RPMI8226 (cell line): ENCODE data around the gene WRNIP1.

Source experiments
- DNase-seq: peaks from one replicate; pipeline ENCODE4 v3.0.0-alpha.2; 2015

Gene WRNIP1

DNA sequence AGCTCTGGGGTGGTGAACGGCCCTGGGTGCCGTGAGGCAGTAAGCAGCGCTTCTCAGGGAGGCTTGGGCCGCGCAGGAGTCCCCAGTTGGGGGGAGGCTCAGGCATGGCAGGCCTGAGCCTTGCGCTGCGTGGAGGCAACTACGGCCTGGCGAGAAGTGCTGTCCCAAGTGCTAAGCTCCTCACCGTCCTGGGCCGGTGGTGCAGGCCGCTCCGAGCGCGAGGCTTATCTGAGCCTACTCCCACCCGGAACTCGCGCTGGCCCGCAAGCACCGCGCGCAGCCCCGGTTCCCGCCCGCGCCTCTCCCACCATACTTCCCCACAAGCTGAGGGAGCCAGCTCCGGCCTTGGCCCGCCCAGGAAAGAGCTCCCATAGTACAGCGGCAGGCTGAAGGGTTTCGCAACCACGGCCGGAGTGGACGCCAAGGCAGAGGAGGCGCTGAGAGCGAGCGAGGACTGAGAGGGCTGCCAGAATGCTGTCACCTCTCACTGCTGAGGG, 1.8 kb upstream of the WRNIP1 start:
- no peak for DNase-seq

DNA sequence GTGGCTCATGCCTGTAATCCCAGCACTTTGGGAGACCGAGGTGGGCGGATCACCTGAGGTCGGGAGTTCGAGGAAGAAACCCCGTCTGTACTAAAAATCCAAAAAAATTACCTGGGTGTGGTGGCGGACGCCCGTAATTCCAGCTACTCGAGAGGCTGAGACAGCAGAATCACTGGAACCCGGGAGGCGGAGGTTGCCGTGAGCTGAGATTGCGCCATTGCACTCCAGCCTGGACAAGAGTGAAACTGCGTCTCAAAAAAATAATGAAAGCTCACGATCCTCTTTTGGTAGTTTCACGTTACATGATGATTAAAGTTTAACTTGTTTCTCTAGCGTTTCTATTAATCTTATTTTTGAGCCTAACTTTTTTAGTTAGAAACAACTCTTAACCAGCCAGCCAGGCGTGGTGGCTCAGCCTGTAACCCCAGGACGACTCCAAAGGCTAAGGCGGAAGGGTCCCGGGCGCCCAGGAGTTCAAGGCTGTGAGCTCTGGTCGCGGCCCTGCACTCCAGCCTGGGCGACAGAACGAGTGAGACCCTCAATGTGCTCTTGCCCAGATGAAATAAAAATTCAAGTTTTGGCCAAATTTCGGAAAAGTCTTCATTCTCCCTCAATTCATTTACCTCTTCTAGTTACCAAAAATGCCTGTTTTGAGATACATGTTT, 1.2 kb upstream of the WRNIP1 start:
- DNase-seq: no peak

DNA sequence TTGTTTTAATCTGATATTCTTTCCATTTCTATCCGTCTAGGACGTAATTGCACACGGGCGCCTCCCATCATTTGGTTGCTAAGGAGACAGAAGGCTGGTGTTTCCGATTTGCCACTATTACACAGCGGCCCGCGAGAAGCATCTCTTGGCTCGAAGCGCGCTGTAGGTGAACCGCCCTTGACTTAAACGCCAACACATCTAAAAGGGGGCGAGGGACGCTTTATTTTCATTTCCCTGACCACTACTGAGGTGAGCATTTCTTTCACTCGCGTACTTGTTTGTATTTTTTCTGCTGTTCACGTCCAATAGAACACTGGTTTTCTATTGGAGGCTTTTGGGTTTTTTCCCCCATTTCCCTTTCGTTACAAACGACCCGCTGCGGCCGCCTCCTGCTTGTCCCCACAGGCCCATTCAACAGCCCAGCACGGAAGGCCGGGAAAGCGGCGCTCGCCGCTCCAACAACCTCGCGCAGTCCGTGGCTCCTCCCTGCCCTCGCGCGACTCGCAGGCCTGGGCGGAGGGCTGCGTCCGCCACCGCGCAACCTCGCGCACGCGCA, 505 bp upstream of the WRNIP1 start:
- peak; percentile 80 for DNase-seq

GRCh38 chr6:2765896-2766766, 938 bp downstream of the WRNIP1 start:
- DNase-seq: peak; percentile 61

DNA sequence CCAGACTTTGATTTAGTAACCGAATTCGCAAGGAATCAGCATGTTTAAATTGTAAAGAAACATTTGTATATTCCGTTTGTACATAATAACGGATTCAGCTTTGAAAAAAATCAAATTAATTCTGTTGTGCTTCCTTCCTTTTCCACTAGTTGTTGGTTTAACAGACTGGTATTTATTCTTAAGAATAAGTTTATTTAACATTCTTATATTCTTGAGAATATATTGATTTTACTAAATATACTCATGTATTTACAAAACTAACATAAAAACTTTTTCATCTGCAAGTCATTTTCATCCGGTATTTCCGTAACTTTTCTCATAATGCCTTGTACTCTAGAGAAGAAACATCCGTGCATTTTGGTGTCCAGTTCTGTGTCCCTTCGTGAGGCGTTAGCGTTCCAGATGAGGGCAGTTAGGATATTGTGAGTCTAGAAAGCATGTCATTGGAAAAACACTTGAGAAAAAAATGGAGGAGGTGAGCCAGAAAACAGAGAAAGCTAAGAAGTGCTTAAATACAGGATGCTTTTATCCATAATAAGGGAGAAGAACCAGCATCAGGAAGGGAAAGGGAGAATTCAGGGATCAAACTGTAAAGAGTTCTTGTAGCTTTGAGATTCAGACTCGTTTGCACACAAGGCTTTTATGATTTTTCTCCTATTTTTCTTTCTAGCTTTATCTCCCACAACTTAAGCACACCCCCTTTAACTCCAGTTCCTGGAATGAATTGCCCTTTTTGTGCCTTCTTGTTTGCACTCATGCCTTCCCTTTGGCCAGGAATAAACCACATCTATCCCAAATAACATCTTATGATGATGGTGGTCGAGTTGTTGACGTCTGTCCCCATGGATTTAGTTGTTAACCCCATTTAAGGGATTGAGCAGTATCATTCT, 1.8 kb downstream of the WRNIP1 start:
- DNase-seq: peak; percentile 33

GRCh38 chr6:2767657-2768524, 2.7 kb downstream of the WRNIP1 start:
- no peak for DNase-seq

GRCh38 chr6:2768696-2769095, 3.5 kb downstream of the WRNIP1 start:
- no peak for DNase-seq

DNA sequence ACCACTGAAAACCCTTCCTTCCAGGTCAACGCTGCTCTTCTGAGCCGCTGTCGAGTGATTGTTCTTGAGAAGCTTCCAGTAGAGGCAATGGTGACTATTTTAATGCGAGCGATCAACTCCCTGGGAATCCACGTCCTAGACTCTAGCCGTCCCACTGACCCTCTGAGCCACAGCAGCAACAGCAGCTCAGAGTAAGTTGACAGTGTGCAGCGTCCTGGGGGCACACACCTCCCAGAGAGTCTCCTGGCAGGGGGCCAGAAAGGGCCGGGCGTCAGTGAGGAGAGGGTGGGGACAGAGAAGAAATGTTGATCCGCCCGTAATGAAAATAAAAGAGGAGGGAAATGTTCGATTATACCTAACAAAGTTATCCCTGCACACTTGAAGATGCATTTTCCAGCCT, 5.0 kb downstream of the WRNIP1 start:
- DNase-seq: no peak

DNA sequence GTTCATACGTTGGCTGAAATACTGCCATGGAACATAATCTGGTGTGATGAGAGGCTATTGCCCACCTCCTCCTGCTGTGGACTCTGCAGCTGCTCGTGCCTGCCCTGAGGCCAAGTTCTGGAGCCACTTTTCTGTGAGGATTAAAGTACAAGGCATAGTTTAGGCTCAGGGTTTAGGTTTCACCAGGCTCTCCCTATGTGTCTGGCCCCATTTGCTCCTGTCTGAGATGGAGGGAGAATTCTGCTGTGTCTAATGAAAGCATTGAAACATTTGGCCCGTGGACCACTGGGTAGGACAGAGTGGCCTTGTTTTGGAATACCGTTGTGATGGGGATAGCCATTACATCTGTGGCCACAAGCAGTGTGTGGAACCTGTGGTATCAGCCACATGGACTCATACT, 5.9 kb downstream of the WRNIP1 start:
- DNase-seq: no peak

- DNase-seq: no peak
Observed at GRCh38 chr6:2772840-2773239, 7.6 kb downstream of the WRNIP1 start.

DNA sequence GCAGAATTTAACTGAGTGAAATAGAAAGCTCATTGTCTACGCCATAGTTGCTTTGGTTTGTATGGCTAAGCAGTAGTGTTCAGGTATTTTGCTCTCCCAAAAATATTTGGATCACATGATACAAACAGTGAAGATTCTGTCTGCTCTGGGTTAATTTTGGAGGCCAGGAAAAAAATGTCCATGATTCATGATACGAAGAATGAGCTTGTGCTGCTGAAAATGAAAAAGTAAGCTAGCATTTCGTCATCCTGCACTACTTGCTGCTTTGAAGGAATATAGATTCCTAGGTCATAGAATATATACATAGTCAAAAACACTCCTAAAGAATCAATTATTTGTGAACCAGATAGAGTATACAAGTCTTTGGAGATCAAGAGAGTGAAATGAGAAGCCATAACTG, 8.3 kb downstream of the WRNIP1 start:
- DNase-seq: no peak

DNA sequence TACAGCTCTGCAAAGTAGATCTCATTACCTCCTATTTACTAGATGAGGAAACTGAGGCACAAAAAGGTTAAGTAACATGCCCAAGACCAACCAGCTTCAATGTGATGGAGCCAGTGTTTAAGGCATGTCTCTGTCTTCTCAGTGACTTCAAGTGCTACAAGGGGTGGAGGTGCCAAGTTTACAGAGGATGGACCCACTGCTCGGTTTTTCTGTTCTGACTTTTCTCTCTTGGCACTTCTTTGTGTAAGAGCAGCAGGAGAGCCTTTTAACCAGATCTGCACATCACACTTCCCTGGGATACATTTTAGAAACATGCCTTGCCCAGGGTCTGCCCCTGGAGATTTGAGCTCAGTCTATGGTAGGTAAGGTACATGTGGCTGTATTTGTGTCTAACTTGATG, 9.8 kb downstream of the WRNIP1 start:
- no peak for DNase-seq

- no peak for DNase-seq
Observed at GRCh38 chr6:2777249-2777648, 12.1 kb downstream of the WRNIP1 start.

DNA sequence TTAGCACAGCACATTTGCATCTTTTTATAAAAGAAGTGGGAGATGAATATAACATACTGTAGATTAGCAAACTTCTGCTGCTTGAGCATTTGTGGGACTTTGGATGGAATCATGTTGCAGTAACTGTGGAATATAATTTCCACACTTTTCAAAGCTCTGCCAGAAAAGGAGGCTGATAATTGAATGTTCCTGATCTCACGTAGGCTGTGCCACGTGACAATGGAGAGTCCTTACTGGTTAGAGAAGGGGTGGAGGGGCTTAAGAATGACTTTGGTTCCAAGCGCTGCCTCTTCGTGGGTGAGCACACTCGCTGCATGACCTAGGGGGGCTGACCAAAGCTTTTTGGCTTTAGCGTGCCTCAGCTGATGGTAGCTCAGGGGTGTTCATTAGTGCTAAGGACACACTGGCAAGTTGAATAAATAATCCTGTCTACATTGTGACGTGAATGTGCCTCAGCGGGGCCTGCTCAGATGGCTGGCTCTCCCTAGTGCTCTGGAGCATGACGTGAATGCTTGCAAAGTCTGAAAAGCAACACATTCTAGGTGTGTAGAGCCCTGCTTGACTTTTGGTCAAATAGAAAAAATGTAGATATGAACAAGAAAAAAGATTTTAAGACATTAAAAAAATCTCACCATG, 15.0 kb downstream of the WRNIP1 start:
- no peak for DNase-seq

- no peak for DNase-seq
Observed at GRCh38 chr6:2781685-2782355, 16.6 kb downstream of the WRNIP1 start.

DNA sequence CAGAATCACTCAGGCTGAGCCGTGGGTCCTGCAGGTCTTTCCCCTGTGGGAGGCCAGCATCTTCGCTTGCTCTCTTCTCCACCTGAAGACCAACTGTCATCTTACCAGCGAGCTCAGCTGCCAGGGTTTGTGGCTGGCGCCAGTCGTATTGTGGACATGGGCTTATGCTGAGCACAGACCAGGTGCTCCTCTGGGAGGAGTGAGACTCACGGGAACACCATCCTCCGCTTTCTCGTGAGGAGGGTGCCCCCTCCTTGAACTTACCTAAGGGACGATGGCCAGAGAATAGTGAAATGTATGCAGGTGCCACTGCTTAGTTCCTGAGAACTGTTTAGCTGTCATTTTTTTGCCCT, 17.1 kb downstream of the WRNIP1 start:
- DNase-seq: no peak

DNA sequence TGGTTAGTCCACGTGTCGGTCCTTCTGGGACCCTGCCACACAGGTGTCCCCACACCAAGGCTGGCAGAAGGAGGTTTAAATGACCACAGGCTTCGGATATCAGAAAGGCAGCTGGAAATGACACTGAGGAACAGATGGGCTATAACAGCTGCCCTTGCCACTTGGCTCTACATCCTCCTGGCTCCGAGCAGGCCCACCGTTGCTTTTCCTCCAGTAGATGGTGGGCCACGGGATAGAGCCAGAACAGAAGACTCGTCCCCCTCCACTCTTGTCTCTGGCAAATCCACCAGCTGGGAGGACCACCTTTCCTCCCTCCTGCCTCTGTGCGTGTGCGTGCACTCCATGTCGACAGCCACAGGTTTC, 17.6 kb downstream of the WRNIP1 start:
- no peak for DNase-seq

DNA sequence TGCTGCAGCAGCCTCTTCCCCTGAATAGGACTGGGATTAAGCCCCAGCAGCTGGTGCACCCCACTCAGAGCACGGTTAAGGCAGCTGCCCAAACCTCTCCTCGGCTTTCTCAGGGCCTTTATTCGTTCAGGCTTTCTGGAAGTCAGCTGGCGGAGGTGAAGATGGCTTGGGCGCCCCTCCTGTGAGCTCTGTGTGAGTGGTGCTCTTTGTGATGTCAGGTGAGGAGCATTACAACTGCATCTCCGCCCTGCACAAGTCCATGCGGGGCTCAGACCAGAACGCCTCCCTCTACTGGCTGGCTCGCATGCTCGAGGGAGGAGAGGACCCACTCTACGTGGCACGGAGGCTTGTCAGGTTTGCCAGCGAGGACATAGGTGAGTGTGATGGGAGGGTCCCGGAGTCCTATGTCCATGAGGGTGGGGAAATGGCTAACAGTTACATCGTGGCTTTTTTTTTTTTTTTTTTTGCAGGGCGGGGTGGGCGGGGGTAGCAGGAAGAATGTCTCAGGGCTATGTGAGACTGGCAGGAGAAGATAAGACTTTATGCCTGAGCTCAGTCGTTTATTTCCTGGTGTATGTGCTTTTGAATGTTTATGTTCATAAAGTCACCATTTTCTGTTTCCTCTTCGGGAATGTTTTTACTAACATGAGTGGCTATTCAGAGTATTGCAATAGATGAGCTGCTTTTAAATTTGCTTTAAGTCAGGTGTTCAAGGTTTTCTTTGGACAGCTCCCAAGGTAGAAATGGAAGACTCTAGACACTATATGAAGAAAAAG, 18.2 kb downstream of the WRNIP1 start:
- DNase-seq: no peak

DNA sequence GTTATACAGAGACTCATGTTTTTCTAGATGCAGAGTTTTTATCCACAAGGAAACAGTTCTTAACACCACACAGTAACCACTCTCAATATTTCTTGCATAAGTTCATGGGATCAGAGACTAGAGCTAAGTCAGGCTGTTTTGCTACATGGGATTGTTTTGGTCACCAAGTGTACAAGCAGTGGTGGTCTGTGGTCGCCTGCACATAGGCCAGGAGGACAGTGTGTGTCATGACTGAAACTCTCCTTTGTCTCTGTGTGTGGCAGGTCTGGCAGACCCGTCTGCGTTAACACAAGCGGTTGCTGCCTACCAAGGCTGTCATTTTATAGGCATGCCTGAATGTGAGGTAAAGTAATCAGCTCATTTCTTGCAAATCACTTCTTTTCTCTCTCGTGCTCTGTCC, 18.9 kb downstream of the WRNIP1 start:
- DNase-seq: no peak

DNA sequence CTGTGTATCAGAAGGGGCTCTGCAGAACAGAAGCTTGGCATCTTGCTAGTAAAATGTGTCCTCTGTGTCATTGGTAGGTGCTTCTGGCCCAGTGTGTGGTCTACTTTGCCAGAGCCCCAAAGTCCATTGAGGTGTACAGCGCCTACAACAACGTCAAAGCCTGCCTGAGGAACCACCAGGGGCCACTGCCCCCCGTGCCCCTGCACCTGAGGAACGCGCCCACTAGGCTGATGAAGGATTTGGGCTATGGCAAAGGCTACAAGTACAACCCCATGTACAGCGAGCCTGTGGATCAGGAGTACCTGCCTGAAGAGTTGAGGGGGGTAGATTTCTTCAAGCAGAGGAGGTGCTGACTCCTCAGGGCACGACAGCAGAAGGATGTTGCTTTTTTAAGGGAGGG, 19.7 kb downstream of the WRNIP1 start:
- DNase-seq: no peak
